CD4-positive, alpha-beta T cell treated with Interleukin-4 for 4 hours (primary cell): ENCODE results near the gene EPAS1.

Experiments used
- DNase-seq: peaks from one replicate; pipeline ENCODE4 v3.0.0-alpha.2; 2020

Gene EPAS1

GRCh38 chr2:46411985-46412384 is 114.8 kb downstream of the EPAS1 start:
- no peak for DNase-seq

GRCh38 chr2:46413111-46413510 is 115.9 kb downstream of the EPAS1 start:
- DNase-seq = no peak

DNA sequence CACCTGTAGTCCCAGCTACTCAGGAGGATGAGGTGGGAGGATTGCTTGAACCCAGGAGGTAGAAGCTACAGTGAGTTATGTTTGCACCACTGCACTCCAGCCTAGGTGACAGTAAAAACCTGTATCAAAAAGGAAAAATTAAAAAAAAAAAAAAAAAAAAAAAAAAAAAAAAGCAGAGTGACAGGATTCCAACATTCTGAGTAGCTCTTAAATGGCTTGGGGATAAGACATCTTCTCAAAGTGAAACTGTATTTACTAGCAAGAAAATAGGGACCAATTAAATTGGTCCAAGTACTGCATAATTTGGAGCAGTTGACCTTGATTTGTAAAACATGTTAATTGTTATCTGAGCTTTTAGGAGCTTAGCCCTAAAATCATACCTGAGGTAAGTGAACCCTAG is 116.4 kb downstream of the EPAS1 start:
- DNase-seq = no peak

GRCh38 chr2:46414701-46415100 is 117.5 kb downstream of the EPAS1 start:
- no peak for DNase-seq

GRCh38 chr2:46416280-46416679 is 119.1 kb downstream of the EPAS1 start:
- DNase-seq = no peak

DNA sequence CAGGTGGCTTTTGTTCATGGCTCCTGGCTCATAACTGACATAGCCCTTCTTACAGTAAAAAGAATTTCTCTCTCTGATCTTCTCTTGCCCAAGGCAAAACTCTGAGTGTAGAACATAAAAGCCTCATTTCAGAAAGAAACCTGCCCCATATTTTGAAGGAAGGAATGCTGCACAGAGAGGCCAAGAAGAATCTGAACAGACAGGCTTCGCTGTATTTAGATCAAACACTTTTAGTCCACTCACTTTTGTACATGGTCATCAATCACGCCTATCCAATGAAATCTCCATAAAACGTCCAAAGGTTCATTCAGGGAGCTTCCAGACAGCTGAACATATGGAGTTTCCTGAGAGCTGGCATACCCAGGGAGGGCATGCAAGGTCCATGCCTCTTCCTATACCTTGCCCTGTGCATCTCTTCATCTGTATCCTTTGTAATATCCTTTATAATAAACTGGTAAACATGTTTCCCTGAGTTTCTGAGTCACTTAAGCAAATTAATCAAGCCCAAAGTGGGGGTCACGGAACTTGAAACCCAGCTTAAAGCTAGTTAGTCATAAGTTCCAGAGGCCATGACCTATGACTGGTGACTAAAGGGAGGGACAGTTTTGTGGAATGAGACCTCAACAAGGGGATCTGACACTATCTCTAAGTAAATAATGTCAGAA is 119.7 kb downstream of the EPAS1 start:
- DNase-seq = no peak

GRCh38 chr2:46420945-46421344 is 123.7 kb downstream of the EPAS1 start:
- DNase-seq = no peak

GRCh38 chr2:46421361-46421760 is 124.2 kb downstream of the EPAS1 start:
- no peak for DNase-seq

DNA sequence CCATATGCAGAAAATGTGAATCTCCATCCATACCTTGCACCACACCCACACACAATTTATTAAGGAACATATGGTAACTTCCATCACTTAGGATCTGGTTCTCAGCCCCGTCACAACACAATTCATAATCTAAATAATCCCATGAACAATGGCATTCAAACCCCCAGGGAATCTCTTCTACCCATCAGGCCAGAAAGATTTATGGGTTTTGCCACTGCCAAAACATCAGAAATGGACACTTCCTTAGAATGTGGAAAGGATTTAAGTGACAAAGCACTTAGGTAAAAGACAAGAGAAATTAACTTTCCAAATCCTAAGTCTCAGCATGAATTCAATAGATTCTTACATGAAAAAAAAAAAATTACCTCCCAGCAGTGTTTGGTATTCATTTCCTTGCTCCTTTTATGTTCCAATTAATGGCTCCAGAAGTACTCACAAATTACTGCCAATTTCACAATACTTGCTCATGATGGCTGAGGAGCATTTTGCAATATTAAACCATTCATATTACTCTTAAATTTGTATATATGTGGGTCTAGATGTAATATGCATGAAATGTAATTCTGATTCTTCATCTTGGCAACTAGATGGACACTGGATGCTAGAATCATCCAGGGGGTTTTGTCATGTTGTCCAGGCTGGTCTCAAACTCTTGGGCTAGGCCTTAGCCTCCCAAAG is 125.6 kb downstream of the EPAS1 start:
- DNase-seq = no peak

- DNase-seq = no peak
Measured at GRCh38 chr2:46424937-46425336, 127.7 kb downstream of the EPAS1 start.

- no peak for DNase-seq
Measured at GRCh38 chr2:46428911-46429436, 131.8 kb downstream of the EPAS1 start.

DNA sequence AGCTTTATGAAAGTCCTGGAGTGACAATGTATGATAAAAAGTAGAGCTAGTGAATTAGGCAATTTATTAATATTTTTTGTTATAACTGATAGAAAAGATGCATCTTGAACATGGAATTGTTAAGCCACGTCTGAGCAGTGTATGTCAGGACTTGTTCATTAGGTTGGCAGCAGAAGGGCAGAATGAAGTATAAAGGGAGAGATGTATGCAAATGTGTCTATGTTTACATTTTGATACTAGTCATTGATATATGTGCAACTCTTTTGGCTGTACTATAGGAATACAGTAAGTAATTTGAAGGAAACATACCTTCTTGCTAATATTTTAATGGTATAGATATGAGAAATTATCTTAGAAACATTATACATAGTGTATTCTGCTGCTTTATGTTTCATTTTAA is 133.2 kb downstream of the EPAS1 start:
- no peak for DNase-seq

DNA sequence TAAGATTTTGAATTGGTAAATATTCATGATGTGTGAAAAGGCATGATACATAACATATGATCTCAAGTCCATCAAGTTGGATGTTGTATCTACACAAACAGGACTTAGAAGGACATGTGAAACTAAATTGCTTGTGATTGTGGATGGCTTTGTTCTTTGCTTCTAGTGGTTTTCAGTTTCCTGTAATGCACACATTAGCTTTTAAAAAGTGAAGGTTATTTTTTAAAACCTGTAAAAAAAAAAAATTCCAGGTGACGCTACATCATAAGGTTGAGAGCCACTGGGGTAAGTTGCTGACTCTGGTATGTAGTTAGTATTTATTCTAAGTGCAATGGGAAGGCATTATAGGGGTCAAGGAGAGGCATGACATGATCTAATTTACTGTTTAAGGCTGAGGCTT is 133.8 kb downstream of the EPAS1 start:
- DNase-seq = no peak

DNA sequence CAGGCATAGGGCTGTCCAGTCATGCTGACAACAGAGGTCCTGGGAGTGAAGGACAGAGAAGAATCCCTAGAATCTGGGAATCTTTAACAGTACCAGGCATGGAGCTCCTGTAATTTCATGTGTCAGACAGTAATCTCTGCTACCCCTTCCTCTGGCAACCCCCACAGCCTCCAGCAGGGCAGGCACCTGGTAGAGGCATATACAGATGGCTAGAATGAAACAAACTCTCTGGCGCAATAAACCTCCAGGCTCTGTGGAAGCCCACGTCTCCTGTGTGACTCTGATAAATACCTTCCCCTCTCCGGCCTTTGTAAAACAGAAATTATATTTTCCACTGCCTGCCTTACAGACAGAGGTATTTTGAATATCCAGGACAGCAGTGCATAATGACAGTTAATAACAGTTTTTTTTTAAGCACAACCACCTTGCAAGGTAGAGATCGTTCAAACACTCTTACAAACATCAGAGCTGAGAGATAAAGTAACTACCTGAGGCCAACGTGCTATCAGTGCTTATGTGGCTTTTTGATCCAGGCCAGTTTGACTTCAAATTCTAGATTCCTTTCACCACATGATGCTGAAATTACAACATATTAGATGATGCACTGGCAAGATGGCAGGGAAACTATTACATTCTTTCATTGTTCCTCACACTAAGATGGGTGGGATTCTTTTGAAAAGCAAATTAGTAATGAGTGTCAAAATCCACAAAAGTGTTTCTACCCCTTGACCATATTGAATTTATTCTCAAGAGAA is 134.5 kb downstream of the EPAS1 start:
- DNase-seq = no peak

GRCh38 chr2:46434851-46435273 is 137.7 kb downstream of the EPAS1 start:
- no peak for DNase-seq

- DNase-seq = no peak
Measured at GRCh38 chr2:46435353-46435752, 138.1 kb downstream of the EPAS1 start.

GRCh38 chr2:46435796-46436360 is 138.7 kb downstream of the EPAS1 start:
- DNase-seq = no peak
